ENCODE results near the gene RAB10.

RAB10 gene

GRCh38 chr2:26184121-26184520 is 150.2 kb downstream of the RAB10 start:
- no peak for DNase-seq

DNA sequence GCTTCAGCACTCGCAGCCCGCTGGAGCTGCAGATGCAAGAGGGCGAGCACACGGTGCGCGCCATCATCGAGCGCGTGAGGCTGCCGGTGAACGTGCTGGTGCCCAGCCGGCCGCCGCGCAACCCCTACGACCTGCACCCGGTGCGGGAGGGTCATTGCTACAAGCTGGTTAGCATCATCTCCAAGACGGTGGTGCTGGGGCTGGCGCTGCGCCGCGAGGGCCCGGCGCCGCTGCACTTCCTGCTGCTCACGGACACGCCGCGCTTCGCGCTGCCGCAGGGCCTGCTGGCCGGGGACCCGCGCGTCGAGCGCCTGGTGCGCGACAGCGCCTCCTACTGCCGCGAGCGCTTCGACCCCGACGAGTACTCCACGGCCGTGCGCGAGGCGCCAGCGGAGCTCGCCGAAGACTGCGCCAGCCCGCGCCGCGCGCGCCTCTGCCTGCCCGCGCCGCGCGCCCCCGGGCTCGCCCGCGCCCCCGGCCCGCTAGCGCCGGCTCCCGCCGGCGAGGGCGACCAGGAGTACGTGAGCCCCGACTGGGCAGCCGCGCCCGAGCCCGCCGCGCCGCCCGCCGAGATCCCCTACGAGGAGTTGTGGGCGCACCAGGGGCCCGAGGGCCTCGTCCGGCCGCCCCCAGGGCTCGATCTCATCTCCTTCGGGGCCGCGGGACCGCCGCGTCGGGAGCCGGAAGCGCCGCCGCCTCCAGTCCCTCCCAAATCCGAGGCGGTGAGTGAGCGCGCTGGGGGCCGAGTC is 150.8 kb downstream of the RAB10 start:
- peak; percentile 73 for DNase-seq

DNA sequence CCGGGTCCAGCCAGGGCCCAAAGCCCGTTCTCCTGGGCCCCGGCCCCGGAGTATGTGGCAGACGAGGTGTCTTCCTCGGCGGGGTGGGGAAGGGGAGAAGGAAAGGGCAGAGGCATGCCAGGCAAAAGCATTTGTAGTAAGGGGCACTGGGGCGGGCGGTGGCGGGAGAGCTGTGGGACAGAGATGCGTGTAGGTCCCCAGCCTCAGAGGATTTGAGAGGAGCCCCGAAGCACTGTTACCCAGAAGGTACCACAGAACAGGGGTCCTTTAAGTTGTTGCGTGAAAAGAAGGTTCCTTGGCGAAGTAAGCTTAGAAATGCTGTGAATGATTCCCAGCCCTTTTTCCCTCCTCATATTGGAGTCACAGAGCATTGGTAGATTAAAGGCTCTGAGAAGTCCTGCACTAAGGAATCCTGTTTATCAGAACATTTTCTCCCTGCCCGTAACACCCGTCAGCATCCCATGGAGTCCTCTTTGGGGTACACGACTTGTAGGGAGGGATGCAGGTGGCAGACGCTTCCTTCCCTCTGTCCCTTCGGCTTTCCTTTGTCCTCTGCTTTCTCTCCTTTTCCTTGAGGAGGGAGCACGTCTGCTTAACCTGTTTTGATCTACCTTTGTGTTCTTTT is 151.5 kb downstream of the RAB10 start:
- no peak for DNase-seq

DNA sequence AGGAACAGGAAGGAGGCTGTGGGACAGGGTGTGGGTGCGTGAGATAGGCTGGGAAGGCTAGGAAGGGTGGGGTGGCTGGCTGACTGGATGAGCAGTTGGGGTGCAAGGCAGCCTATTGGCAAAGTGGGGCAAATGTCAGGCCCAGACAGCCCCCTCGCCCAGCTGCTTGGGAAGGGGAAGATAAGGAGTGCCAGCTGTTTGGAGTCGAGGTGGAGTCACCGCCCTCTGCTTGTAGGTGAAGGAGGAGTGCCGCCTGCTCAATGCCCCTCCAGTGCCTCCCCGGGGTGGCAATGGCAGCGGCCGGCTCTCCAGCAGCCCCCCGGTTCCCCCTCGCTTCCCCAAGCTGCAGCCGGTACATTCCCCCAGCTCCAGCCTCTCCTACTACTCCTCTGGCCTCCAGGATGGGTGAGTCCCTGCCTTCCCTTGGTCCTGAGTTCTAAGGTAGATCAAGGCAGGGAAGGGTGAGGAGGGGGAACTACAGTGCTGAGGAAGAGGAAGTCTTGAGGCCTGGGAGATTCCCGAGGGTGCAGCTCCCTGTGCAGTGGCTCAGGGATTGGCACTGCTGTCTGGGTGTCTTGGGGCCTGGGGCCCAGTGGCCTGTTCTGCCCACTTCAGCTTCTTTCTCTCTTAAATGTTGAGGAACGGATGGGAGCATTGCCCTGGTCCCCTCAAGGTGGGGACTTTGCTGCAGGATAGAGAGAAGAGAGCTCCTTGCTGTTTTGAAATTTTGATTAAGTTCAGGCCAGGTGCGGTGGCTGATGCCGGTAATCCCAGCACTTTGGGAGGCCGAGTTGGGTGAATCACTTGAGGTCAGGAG is 152.3 kb downstream of the RAB10 start:
- no peak for DNase-seq
